MCF 10A (cell line): Measurements from ENCODE around the gene TMUB1. TPM values are rescaled to one million over a fixed set of nuclear protein-coding genes. Genes with fewer than 3 reads are reported as not detected.

Experiments used
- BruUV-seq: library from RNA; stranded (reverse); fragments of 400-500 nt; replicated peaks from 2 replicates; lab custom pipeline; 2021; lab: Mats Ljungman, UMichigan
- CTCF ChIA-PET: fragments of 300-600 bp; sonication (Branson Sonifier 250); formaldehyde crosslinking; extraction: SDS; loops from one replicate; lab custom pipeline; 2021; ENCODE audit warnings: antibody characterized with exemption, inconsistent platforms; lab: Yijun Ruan, JAX
- POLR2A ChIA-PET: fragments of 300-600, 350-650 bp; sonication (Branson Sonifier 250); formaldehyde crosslinking; extraction: SDS; loops from one replicate; lab custom pipeline; 2020; ENCODE audit warnings: antibody characterized with exemption, inconsistent platforms; lab: Yijun Ruan, JAX
- DNase-seq: peaks from one replicate; pipeline ENCODE4 v3.0.0-alpha.2; 2018; ENCODE audit not compliant: unreplicated experiment
- H3K27ac Mint-ChIP-seq: one replicate; pipeline ENCODE4 v1.8.0; 2022; ENCODE audit warnings: mild to moderate bottlenecking, low read depth, mixed read lengths; ENCODE audit not compliant: unreplicated experiment
- H3K27me3 Mint-ChIP-seq: one replicate; pipeline ENCODE4 v1.8.0; 2022; ENCODE audit warnings: mixed read lengths; ENCODE audit not compliant: insufficient read depth, unreplicated experiment
- H3K36me3 Mint-ChIP-seq: one replicate; pipeline ENCODE4 v1.8.0; 2022; ENCODE audit warnings: mild to moderate bottlenecking, moderate library complexity, mixed read lengths; ENCODE audit not compliant: insufficient read depth, unreplicated experiment
- H3K4me1 Mint-ChIP-seq: one replicate; pipeline ENCODE4 v1.8.0; 2022; ENCODE audit warnings: mixed read lengths; ENCODE audit not compliant: insufficient read depth, unreplicated experiment
- H3K4me3 Mint-ChIP-seq: one replicate; pipeline ENCODE4 v1.8.0; 2022; ENCODE audit warnings: mild to moderate bottlenecking, moderate library complexity, mixed read lengths; ENCODE audit not compliant: unreplicated experiment
- H3K9me3 Mint-ChIP-seq: one replicate; pipeline ENCODE4 v1.8.0; 2022; ENCODE audit warnings: mixed read lengths; ENCODE audit not compliant: unreplicated experiment
- intact Hi-C: fragments of 100-400 bp; cut with micrococcal nuclease; formaldehyde crosslinking; loops from 2 replicates; pipeline ENCODE4 v1.14.1; 2022
- total RNA-seq: library from RNA; stranded (reverse); gene quantifications from 2 replicates; pipeline ENCODE4 v1.2.3, GENCODE V29; 2022
- TF ChIP-seq, protein P1 (sequence below): fragments of 200-600 bp; IDR thresholded peaks from one replicate; pipeline ENCODE4 v1.8.0; 2022; ENCODE audit warnings: antibody characterized with exemption, mild to moderate bottlenecking; ENCODE audit not compliant: unreplicated experiment

The TMUB1 gene
- total RNA-seq, 1 experiment from 2014 or later = 30.1 TPM

DNA sequence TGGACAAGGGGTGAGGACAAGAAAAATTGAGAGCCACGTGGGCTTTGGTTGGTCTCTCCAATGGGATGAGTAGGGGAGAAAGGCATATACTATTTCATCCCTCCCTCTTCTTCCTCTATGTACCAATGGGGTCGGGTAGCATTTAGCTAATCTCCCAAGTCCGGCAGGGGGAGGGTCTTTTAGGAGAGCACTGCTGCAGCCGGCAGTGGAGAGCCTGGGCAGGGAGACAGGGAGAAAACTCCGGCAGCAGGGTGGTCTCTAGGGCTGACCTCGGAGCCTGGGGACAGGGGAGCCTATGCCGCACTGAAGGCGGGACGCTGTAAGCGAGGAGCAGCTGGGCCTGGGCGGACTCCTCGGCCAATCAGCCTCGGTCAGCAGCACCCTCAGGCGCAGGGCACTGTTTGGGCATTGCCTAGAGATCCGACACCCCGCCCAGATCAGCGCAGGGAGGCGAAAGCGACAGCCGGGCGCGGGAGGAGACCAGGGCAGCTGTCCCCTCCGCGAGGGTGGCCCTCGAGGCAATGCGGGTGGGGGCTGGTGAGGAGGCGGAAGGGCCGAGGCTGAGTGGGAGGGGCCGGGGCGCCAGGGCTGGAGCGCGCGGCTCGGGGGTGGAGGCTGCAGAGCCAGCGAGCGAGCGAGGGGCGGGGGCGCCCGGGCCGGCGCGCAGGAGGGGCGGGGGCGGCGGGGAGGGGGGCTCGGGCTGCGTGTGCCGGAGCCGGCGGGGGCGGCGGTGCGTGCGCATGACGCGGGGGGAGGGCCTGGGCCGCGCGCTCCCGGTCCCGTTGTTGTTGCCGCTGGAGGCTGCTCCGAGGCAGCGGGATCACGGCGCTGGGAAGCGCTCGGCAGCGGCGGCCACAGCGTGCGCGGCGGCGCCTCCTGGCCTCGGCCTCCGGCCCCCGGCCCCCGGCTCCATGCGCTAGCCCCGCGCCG, 2.7 kb upstream of the TMUB1 start, which contains the start of gene AGAP3:
TSS of gene AGAP3 (plus strand) at position 785 of the 930 bp plus-strand sequence. CDS start 267 bp downstream, outside the sequence.
- BruUV-seq = no TSS peak

DNA sequence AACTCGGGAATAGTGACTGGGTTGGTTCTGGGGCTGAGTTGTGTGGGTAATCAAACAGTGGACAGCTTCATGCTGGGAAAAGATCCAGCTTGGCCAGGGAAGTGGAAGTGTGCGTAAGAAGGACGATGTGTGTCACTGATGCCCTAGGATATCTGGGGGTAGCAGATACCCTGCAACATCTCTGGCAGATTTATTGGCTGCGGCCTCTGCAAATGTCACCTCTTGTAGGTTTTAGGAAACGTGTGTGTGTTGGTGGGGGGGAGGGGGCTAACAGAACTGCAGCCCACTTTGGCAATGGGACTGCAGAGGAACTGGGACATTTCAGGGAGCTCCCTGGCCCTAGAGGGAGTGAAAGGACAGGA, 2.0 kb upstream of the TMUB1 start:
- Mint-ChIP-seq H3K9me3 (no peaks in the 10 kb centered on the region), H3K4me1 (peaks cover 34% of the 10 kb centered on the region), H3K36me3 (peaks cover 15% of the 10 kb centered on the region), H3K27me3 (no peaks in the 10 kb centered on the region), H3K4me3 (peak overlapping the region; percentile 77), H3K27ac (peak overlapping the region; percentile 44)
- ChIA-PET CTCF (interaction anchor here (0.5 to 15.0 kb wide), 6 partner anchors 9 to 1994 kb away, joined by 3 to 315 read pairs (median 5); partner anchors contain the start of gene SLC4A2), POLR2A (interaction anchor here (0.6 to 10.0 kb wide), 6 partner anchors 12 to 1960 kb away, joined by 3 to 151 read pairs (median 9); partner anchors contain the start of genes ABCB8, CDK5, SLC4A2 and ZNF425)
- DNase-seq = no peak
- TF ChIP-seq, protein P1, sequence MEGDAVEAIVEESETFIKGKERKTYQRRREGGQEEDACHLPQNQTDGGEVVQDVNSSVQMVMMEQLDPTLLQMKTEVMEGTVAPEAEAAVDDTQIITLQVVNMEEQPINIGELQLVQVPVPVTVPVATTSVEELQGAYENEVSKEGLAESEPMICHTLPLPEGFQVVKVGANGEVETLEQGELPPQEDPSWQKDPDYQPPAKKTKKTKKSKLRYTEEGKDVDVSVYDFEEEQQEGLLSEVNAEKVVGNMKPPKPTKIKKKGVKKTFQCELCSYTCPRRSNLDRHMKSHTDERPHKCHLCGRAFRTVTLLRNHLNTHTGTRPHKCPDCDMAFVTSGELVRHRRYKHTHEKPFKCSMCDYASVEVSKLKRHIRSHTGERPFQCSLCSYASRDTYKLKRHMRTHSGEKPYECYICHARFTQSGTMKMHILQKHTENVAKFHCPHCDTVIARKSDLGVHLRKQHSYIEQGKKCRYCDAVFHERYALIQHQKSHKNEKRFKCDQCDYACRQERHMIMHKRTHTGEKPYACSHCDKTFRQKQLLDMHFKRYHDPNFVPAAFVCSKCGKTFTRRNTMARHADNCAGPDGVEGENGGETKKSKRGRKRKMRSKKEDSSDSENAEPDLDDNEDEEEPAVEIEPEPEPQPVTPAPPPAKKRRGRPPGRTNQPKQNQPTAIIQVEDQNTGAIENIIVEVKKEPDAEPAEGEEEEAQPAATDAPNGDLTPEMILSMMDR = no peak
- BruUV-seq = no TSS peak
- intact Hi-C loops = no loop called here

More for the DNA sequence above, 2.7 kb upstream of the TMUB1 start, which contains the start of gene AGAP3:
- DNase-seq = peak; percentile 73
- POLR2A ChIA-PET = interaction anchor here (0.6 to 10.0 kb wide), 7 partner anchors 12 to 1960 kb away, joined by 3 to 151 read pairs (median 4); partner anchors contain the start of genes ABCB8, CDK5, SLC4A2 and ZNF425
- Mint-ChIP-seq H3K4me3 (peak within 1 kb of the TSS; percentile 77), H3K27ac (peak within 1 kb of the TSS; percentile 44), H3K36me3 (peaks cover 15% of the 10 kb centered on the region), H3K27me3 (no peaks in the 10 kb centered on the region), H3K4me1 (peaks cover 34% of the 10 kb centered on the region), H3K9me3 (no peaks in the 10 kb centered on the region)
- CTCF ChIA-PET = interaction anchor here (0.6 to 15.0 kb wide), 6 partner anchors 8 to 1995 kb away, joined by 3 to 315 read pairs (median 6); partner anchors contain the start of gene SLC4A2
- TF ChIP-seq, protein P1 = no peak
- intact Hi-C loops = no loop called here

DNA sequence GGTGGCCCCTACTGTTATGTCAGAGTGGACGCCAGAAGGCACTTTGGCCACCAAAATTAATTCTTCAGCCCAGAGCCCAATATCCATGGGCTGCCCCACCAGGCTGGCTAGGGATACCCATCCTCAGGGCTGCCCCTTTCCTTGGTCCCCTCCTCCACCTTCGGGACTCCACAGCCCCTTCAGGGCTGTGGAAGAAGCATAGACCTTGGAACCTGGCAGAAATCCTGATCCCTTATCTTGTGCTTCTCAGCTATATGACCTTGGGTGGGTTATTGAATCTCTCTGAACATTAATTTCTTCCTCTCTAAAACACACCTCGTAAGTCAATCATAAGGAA, 499 bp upstream of the TMUB1 start:
- CTCF ChIA-PET = interaction anchor here (0.6 to 15.0 kb wide), 4 partner anchors 11 to 1336 kb away, joined by 3 to 315 read pairs (median 5); no protein-coding TSS in a partner anchor
- H3K4me1 Mint-ChIP-seq = peaks cover 32% of the 10 kb centered on the region
- H3K9me3 Mint-ChIP-seq = no peaks in the 10 kb centered on the region
- intact Hi-C loops = no loop called here
- POLR2A ChIA-PET = interaction anchor here (0.7 to 10.0 kb wide), 6 partner anchors 11 to 143 kb away, joined by 3 to 151 read pairs (median 4); partner anchors contain the start of genes ABCB8, CDK5 and SLC4A2
- TF ChIP-seq, protein P1 = no peak
- no peak for DNase-seq
- H3K27ac Mint-ChIP-seq = no peak overlapping the region
- H3K27me3 Mint-ChIP-seq = no peaks in the 10 kb centered on the region
- peak overlapping the region; percentile 91 for H3K4me3 Mint-ChIP-seq
- peaks cover 15% of the 10 kb centered on the region for H3K36me3 Mint-ChIP-seq
- no TSS peak for BruUV-seq
